HCT116 (cell line): ENCODE measurements around the gene ELOA. TPM values are rescaled to one million over a fixed set of nuclear protein-coding genes. Genes with fewer than 3 reads are reported as not detected.

Experiments
- ATAC-seq: fragments of 200-7000 bp; cut with Tn5 transposase; 2 replicates; pipeline ENCODE4 v1.9.1; 2020; ENCODE audit warnings: mild to moderate bottlenecking, moderate library complexity
- BruUV-seq: library from RNA; stranded (reverse); fragments of 400-500 nt; replicated peaks from 2 replicates; lab custom pipeline; 2021; lab: Mats Ljungman, UMichigan
- CTCF ChIA-PET: fragments of 300-600 bp; sonication (Branson Sonifier 250); formaldehyde crosslinking; loops from one replicate; lab custom pipeline; 2021; ENCODE audit warnings: antibody characterized with exemption; lab: Charles Lee
- POLR2A ChIA-PET: fragments of 300-600, 350-600 bp; sonication (Branson Sonifier 250); formaldehyde crosslinking; loops from one replicate; lab custom pipeline; 2021; ENCODE audit warnings: antibody characterized with exemption; lab: Charles Lee
- RAD21 ChIA-PET, 2 experiments: fragments of 300-600 bp; sonication (Branson Sonifier 250); formaldehyde crosslinking; loops; one replicate each; lab custom pipeline; 2023; ENCODE audit warnings: low total read pairs in 2 of 2; ENCODE audit not compliant: uncharacterized antibody in 2 of 2, unreplicated experiment in 2 of 2, low non-redundant PET in 1 of 2; lab: Charles Lee
- DNase-seq: peaks from one replicate; pipeline ENCODE4 v3.0.0-alpha.2; 2010; ENCODE audit warnings: low read depth, low spot score
- H2AFZ ChIP-seq: fragments of 200-600 bp; shearing (Covaris generic), sonication (generic); 2 replicates; pipeline ENCODE4 v1.6.1; 2017; ENCODE audit warnings: low read depth, mixed run types, mixed read lengths, antibody characterized with exemption, low read length; ENCODE audit not compliant: poor library complexity, severe bottlenecking
- H3K27ac ChIP-seq: 2 replicates; pipeline ENCODE4 v1.5.1; 2012; ENCODE audit warnings: low read depth, low read length
- H3K27me3 ChIP-seq: fragments of 200-600 bp; sonication (generic); 2 replicates; pipeline ENCODE4 v1.6.1; 2016; ENCODE audit warnings: mixed run types, low read length, mixed read lengths; ENCODE audit not compliant: insufficient read depth
- H3K36me3 ChIP-seq, 2 experiments: fragments of 200-500 bp in 1 of 2; fragments of 200-600 bp in 1 of 2; sonication (Bioruptor generic) in 1 of 2; sonication (generic) in 1 of 2; 2 replicates each; pipeline versions ENCODE4 v1.5.1 to v1.6.1; 2014 to 2016; ENCODE audit warnings: low read length in 2 of 2, inconsistent platforms in 1 of 2, mixed read lengths in 1 of 2, mixed run types in 1 of 2; ENCODE audit not compliant: insufficient read depth in 2 of 2, control insufficient read depth in 1 of 2
- H3K4me1 ChIP-seq, 2 experiments: fragments of 200-600 bp in 1 of 2; sonication (generic) in 1 of 2; 2 replicates each; pipeline versions ENCODE4 v1.5.1 to v1.6.1; 2012 to 2017; ENCODE audit warnings: low read length in 2 of 2, inconsistent platforms in 1 of 2, mild to moderate bottlenecking in 1 of 2, mixed read lengths in 1 of 2, mixed run types in 1 of 2, moderate library complexity in 1 of 2; ENCODE audit not compliant: insufficient read depth in 2 of 2, control insufficient read depth in 1 of 2
- H3K4me2 ChIP-seq: fragments of 200-600 bp; sonication (generic); 2 replicates; pipeline ENCODE4 v1.6.1; 2017; ENCODE audit warnings: mixed run types, low read length, mixed read lengths
- H3K4me3 ChIP-seq, 2 experiments: fragments of 200-600 bp in 1 of 2; sonication (generic) in 1 of 2; replicated peaks in 1 of 2; 2 replicates each; pipeline ENCODE4 v1.5.1; 2011 to 2016; ENCODE audit warnings: low read length in 2 of 2, control low read depth in 1 of 2, low read depth in 1 of 2, mild to moderate bottlenecking in 1 of 2, mixed read lengths in 1 of 2, mixed run types in 1 of 2
- H3K79me2 ChIP-seq: fragments of 200-600 bp; sonication (generic); 2 replicates; pipeline ENCODE4 v1.6.1; 2017; ENCODE audit warnings: mild to moderate bottlenecking, mixed run types, low read length, moderate library complexity, mixed read lengths; ENCODE audit not compliant: insufficient read depth
- H3K9ac ChIP-seq: fragments of 200-600 bp; sonication (generic); 2 replicates; pipeline ENCODE4 v1.6.1; 2016; ENCODE audit warnings: low read length, mixed read lengths
- H3K9me2 ChIP-seq: fragments of 200-600 bp; sonication (generic), shearing (Covaris generic); 2 replicates; pipeline ENCODE4 v1.6.1; 2017; ENCODE audit warnings: mixed run types, mild to moderate bottlenecking, moderate library complexity; ENCODE audit not compliant: insufficient read depth
- H3K9me3 ChIP-seq, 2 experiments: fragments of 200-500 bp in 1 of 2; fragments of 200-600 bp in 1 of 2; sonication (Bioruptor generic) in 1 of 2; sonication (generic) in 1 of 2; 2 replicates each; pipeline ENCODE4 v1.6.1; 2014 to 2017; ENCODE audit warnings: low read length in 2 of 2, mixed read lengths in 2 of 2, inconsistent platforms in 1 of 2, low read depth in 1 of 2, mild to moderate bottlenecking in 1 of 2, mixed run types in 1 of 2, moderate library complexity in 1 of 2; ENCODE audit not compliant: control insufficient read depth in 1 of 2, insufficient read depth in 1 of 2
- H4K20me1 ChIP-seq: fragments of 200-600 bp; sonication (generic), shearing (Covaris generic); 2 replicates; pipeline ENCODE4 v1.6.1; 2017; ENCODE audit warnings: mixed run types, mild to moderate bottlenecking, moderate library complexity; ENCODE audit not compliant: insufficient read depth
- ATF3 ChIP-seq: IDR thresholded peaks from 2 replicates; pipeline ENCODE4 v1.6.1; 2012
- CBX3 ChIP-seq: IDR thresholded peaks from 2 replicates; pipeline ENCODE4 v1.6.1; 2012; ENCODE audit warnings: low read depth
- CTCF ChIP-seq, 3 experiments: fragments of 200-600 bp in 1 of 3; sonication (generic) in 1 of 3; IDR thresholded peaks in 2 of 3; conservative IDR thresholded peaks in 1 of 3; 2 replicates each; pipeline ENCODE4 v1.5.1; 2012 to 2017; ENCODE audit warnings: low read depth in 2 of 3, low read length in 2 of 3, antibody characterized with exemption in 1 of 3, borderline replicate concordance in 1 of 3, control low read depth in 1 of 3, mild to moderate bottlenecking in 1 of 3, mixed read lengths in 1 of 3, mixed run types in 1 of 3, moderate library complexity in 1 of 3; ENCODE audit not compliant: insufficient read depth in 1 of 3
- EGR1 ChIP-seq: IDR thresholded peaks from 2 replicates; pipeline ENCODE4 v1.6.1; 2012; ENCODE audit warnings: low read depth
- ELF1 ChIP-seq: IDR thresholded peaks from 2 replicates; pipeline ENCODE4 v1.6.1; 2012; ENCODE audit warnings: low read depth, borderline replicate concordance
- FOSL1 ChIP-seq: IDR thresholded peaks from 2 replicates; pipeline ENCODE4 v1.6.1; 2012; ENCODE audit warnings: low read depth
- JUND ChIP-seq: IDR thresholded peaks from 2 replicates; pipeline ENCODE4 v1.6.1; 2012
- MAX ChIP-seq: IDR thresholded peaks from 2 replicates; pipeline ENCODE4 v1.6.1; 2012
- POLR2A ChIP-seq: IDR thresholded peaks from 2 replicates; pipeline ENCODE4 v1.7.0; 2011; ENCODE audit warnings: borderline replicate concordance; ENCODE audit not compliant: insufficient read depth, insufficient read length; ENCODE audit errors: extremely low read depth
- RAD21 ChIP-seq: IDR thresholded peaks from 2 replicates; pipeline ENCODE4 v1.6.1; 2012; ENCODE audit warnings: low read depth, mild to moderate bottlenecking
- REST ChIP-seq: IDR thresholded peaks from 2 replicates; pipeline ENCODE4 v1.6.1; 2012; ENCODE audit warnings: low read depth
- SRF ChIP-seq: IDR thresholded peaks from 2 replicates; pipeline ENCODE4 v1.6.1; 2012; ENCODE audit warnings: low read depth
- TCF7L2 ChIP-seq: IDR thresholded peaks from 2 replicates; pipeline ENCODE4 v1.7.0; 2011; ENCODE audit warnings: borderline replicate concordance, inconsistent platforms; ENCODE audit not compliant: insufficient read depth, insufficient read length; ENCODE audit errors: extremely low read depth
- YY1 ChIP-seq: IDR thresholded peaks from 2 replicates; pipeline ENCODE4 v1.6.1; 2011; ENCODE audit warnings: low read length, low read depth, moderate library complexity, mild to moderate bottlenecking; ENCODE audit not compliant: insufficient replicate concordance; ENCODE audit errors: extremely low read depth
- ZBTB33 ChIP-seq: IDR thresholded peaks from 2 replicates; pipeline ENCODE4 v1.6.1; 2011; ENCODE audit warnings: mild to moderate bottlenecking, low read length, moderate library complexity; ENCODE audit not compliant: insufficient replicate concordance; ENCODE audit errors: extremely low read depth
- ZFX ChIP-seq: fragments of 450-650 bp; IDR thresholded peaks from 2 replicates; pipeline ENCODE4 v1.6.1; 2017
- ZNF274 ChIP-seq: fragments of 200-500 bp; sonication (Bioruptor generic); IDR thresholded peaks from 2 replicates; pipeline ENCODE4 v1.6.1; 2014; ENCODE audit warnings: mild to moderate bottlenecking, low read depth, low read length, inconsistent platforms
- intact Hi-C: fragments of 100-400 bp; cut with micrococcal nuclease; formaldehyde crosslinking; loops from 2 replicates; pipeline ENCODE4 v1.10.0; 2022
- total RNA-seq: library from RNA; stranded (reverse); gene quantifications from one replicate; pipeline ENCODE4 v1.2.1, GENCODE V29; 2021; ENCODE audit not compliant: unreplicated experiment

ELOA gene
- total RNA-seq, 1 experiment from 2014 or later, result 39.3 TPM

GRCh38 chr1:23777979-23778814 is 34.9 kb downstream of the ELOA start, which contains the start of gene PITHD1:
Gene PITHD1, plus strand, starts transcription at chr1:23778418. Its CDS starts 98 bp downstream, at chr1:23778516.
- no peaks in the 10 kb centered on the region for H3K9me3 ChIP-seq
- H3K4me2 ChIP-seq, result peak within 1 kb of the TSS; percentile 84
- POLR2A ChIA-PET, result interaction anchor here (0.6 to 3.5 kb wide), 10 partner anchors 11 to 183 kb away, joined by 3 to 30 read pairs (median 3); partner anchors contain the start of genes LYPLA2 and RPL11
- H3K27me3 ChIP-seq, result no peaks in the 10 kb centered on the region
- no peak within 1 kb of the TSS for H2AFZ ChIP-seq
- peaks cover 72% of the 10 kb centered on the region for H3K79me2 ChIP-seq
- peak within 1 kb of the TSS; percentile 75 for H3K27ac ChIP-seq
- H3K9ac ChIP-seq, result peak within 1 kb of the TSS; percentile 90
- ATAC-seq (peak; percentile 84), DNase-seq (peak; percentile 76)
- H4K20me1 ChIP-seq, result peaks cover 11% of the 10 kb centered on the region; the same call in 1 of the 2 replicates
- RAD21 ChIA-PET, result interaction anchor here (0.6 to 0.7 kb wide), 2 partner anchors 29 kb away, joined by 3 read pairs; no protein-coding TSS in a partner anchor
- CTCF ChIA-PET, result interaction anchor here (0.6 to 2.9 kb wide), 5 partner anchors 12 to 138 kb away, joined by 3 to 9 read pairs (median 3); no protein-coding TSS in a partner anchor
- intact Hi-C loops, result loop anchor here (1.0 kb wide), 1 partner anchor 22 kb away; the partner anchor contains the start of gene GALE
- H3K4me3 ChIP-seq, result peak within 1 kb of the TSS; percentile 98 to 99
- H3K36me3 ChIP-seq, result peaks cover 7 to 14% of the 10 kb centered on the region in 2 experiments; a peak in 3 of 4 replicates
- H3K9me2 ChIP-seq, result no peaks in the 10 kb centered on the region
- no TSS peak for BruUV-seq
- H3K4me1 ChIP-seq, result peaks cover 18 to 21% of the 10 kb centered on the region in 2 experiments
- TF ChIP-seq EGR1 (no peak), SRF (0 out of 2 replicates have a peak, but pooled peaks have one; percentile 46), POLR2A (peak; percentile 64), CBX3 (no peak; the same call in 1 of the 2 replicates), CTCF (IDR thresholded peaks at IDR 0.05 in 2 of 3, conservative IDR thresholded peaks at IDR 0.05 in 1 of 3; ENCODE audit: borderline replicate concordance in 1 of 3, insufficient read depth in 1 of 3, low read depth in 2 of 3, low read length in 2 of 3) (no peak), RAD21 (no peak), ZBTB33 (no peak), REST (no peak), ZNF274 (no peak), MAX (peak; percentile 57; the same call in 1 of the 2 replicates), TCF7L2 (peak; percentile 41), YY1 (peak; percentile 37), ATF3 (no peak), ZFX (peak; percentile 96), JUND (no peak), ELF1 (no peak), FOSL1 (no peak)
